ENCODE measurements around the gene TMSB10. TPM values are rescaled to one million over a fixed set of nuclear protein-coding genes. Genes with fewer than 3 reads are reported as not detected.
"Not testable (repeated sequence)": the region's sequence is repeated elsewhere in the genome, so short reads cannot be mapped to it uniquely, and the experiment has no call there.

TMSB10 gene
- total RNA-seq, 2 donors from 2014 or later = 1,865 to 2,172 TPM

- no peak overlapping the region for H3K27ac ChIP-seq
- no peak for DNase-seq (ENCODE audit: low spot score)
These were observed 35.1 kb upstream of the TMSB10 start for GRCh38 chr2:84870306-84870705.

GRCh38 chr2:84872691-84873090 is 32.8 kb upstream of the TMSB10 start:
- not testable (repeated sequence) for H3K4me3 ChIP-seq; H3K4me1 ChIP-seq (ENCODE audit: control insufficient read depth in 1 of 2, low read depth in 2 of 2); ATAC-seq (ENCODE audit: insufficient number of reproducible peaks, low FRiP score, low read depth); H3K36me3 ChIP-seq; DNase-seq (ENCODE audit: low spot score); H3K9me3 ChIP-seq; H3K27me3 ChIP-seq (replicated peaks; ENCODE audit: insufficient read depth); H3K27ac ChIP-seq

More at GRCh38 chr2:84870306-84870705, 35.1 kb upstream of the TMSB10 start:
- Histone ChIP-seq H3K4me3 (no peak overlapping the region), H3K9me3 (no peaks in the 10 kb centered on the region), H3K27me3 (replicated peaks; ENCODE audit: insufficient read depth) (no peaks in the 10 kb centered on the region), H3K4me1 (ENCODE audit: control insufficient read depth in 1 of 2, low read depth in 2 of 2) (no peaks in the 10 kb centered on the region), H3K36me3 (no peaks in the 10 kb centered on the region)
- ATAC-seq (ENCODE audit: insufficient number of reproducible peaks, low FRiP score, low read depth) = no peak
- TF ChIP-seq CTCF (IDR thresholded peaks at IDR 0.05) = no peak

GRCh38 chr2:84873350-84873749 is 32.1 kb upstream of the TMSB10 start:
- H3K27ac ChIP-seq = no peak overlapping the region
- no peaks in the 10 kb centered on the region for H3K4me1 ChIP-seq (ENCODE audit: control insufficient read depth in 1 of 2, low read depth in 2 of 2)
- ATAC-seq (ENCODE audit: insufficient number of reproducible peaks, low FRiP score, low read depth) (no peak), DNase-seq (ENCODE audit: low spot score) (no peak)
- no peak overlapping the region for H3K4me3 ChIP-seq
- no peaks in the 10 kb centered on the region for H3K36me3 ChIP-seq
- no peaks in the 10 kb centered on the region for H3K27me3 ChIP-seq (replicated peaks; ENCODE audit: insufficient read depth)
- TF ChIP-seq CTCF (IDR thresholded peaks at IDR 0.05) = no peak
- H3K9me3 ChIP-seq = no peaks in the 10 kb centered on the region

- DNase-seq (ENCODE audit: low spot score) (no peak), ATAC-seq (ENCODE audit: insufficient number of reproducible peaks, low FRiP score, low read depth) (no peak)
- Histone ChIP-seq H3K4me1 (ENCODE audit: control insufficient read depth in 1 of 2, low read depth in 2 of 2) (no peaks in the 10 kb centered on the region), H3K36me3 (no peaks in the 10 kb centered on the region), H3K27ac (no peak overlapping the region), H3K4me3 (no peak overlapping the region), H3K27me3 (replicated peaks; ENCODE audit: insufficient read depth) (no peaks in the 10 kb centered on the region), H3K9me3 (no peaks in the 10 kb centered on the region)
- no peak for TF ChIP-seq CTCF (IDR thresholded peaks at IDR 0.05)
These were observed 30.9 kb upstream of the TMSB10 start for GRCh38 chr2:84874381-84875212.

GRCh38 chr2:84875213-84875560 is 30.3 kb upstream of the TMSB10 start:
- Histone ChIP-seq H3K36me3 (no peaks in the 10 kb centered on the region), H3K27ac (no peak overlapping the region), H3K9me3 (no peaks in the 10 kb centered on the region), H3K4me3 (no peak overlapping the region), H3K4me1 (ENCODE audit: control insufficient read depth in 1 of 2, low read depth in 2 of 2) (peaks cover 3% of the 10 kb centered on the region in 2 donors), H3K27me3 (replicated peaks; ENCODE audit: insufficient read depth) (no peaks in the 10 kb centered on the region)
- ATAC-seq (ENCODE audit: insufficient number of reproducible peaks, low FRiP score, low read depth) (no peak), DNase-seq (ENCODE audit: low spot score) (no peak)
- TF ChIP-seq CTCF (IDR thresholded peaks at IDR 0.05) = no peak

- not testable (repeated sequence) for DNase-seq (ENCODE audit: low spot score); H3K36me3 ChIP-seq; H3K4me1 ChIP-seq (ENCODE audit: control insufficient read depth in 1 of 2, low read depth in 2 of 2); H3K4me3 ChIP-seq; H3K9me3 ChIP-seq; H3K27ac ChIP-seq; ATAC-seq (ENCODE audit: insufficient number of reproducible peaks, low FRiP score, low read depth); H3K27me3 ChIP-seq (replicated peaks; ENCODE audit: insufficient read depth)
These were observed 29.8 kb upstream of the TMSB10 start for GRCh38 chr2:84875619-84876018.
